ENCODE data around the gene FCN2. TPM values are rescaled to one million over a fixed set of nuclear protein-coding genes. Genes with fewer than 3 reads are reported as not detected.

Gene FCN2
- total RNA-seq, 4 donors from 2014 or later: 1.9 TPM; not detected in 3

GRCh38 chr9:134889386-134890154, 9.0 kb downstream of the FCN2 start:
- H3K9me3 ChIP-seq: peaks cover 0 to 7% (median 0%) of the 10 kb centered on the region in 4 donors
- no peaks in the 10 kb centered on the region for H3K36me3 ChIP-seq
- H3K4me3 ChIP-seq: no peak overlapping the region
- no peak for TF ChIP-seq CTCF (IDR thresholded peaks at IDR 0.05)
- no peak for TF ChIP-seq POLR2A (IDR thresholded peaks at IDR 0.05)
- no peak for TF ChIP-seq EP300 (IDR thresholded peaks at IDR 0.05)
- no peak for DNase-seq (ENCODE audit: low spot score in 2 of 2)
- no peak overlapping the region for H3K27ac ChIP-seq
- peaks cover 0 to 9% of the 10 kb centered on the region in 2 donors for H3K27me3 ChIP-seq
- 87 to 97% methylated on average over 10 of the region's 10 CpGs for WGBS, 2 donors
- no peaks in the 10 kb centered on the region for H3K4me1 ChIP-seq

- WGBS, 2 donors: 78 to 80% methylated on average over 5 of the region's 5 CpGs
Measured at GRCh38 chr9:134890155-134890495, 9.5 kb downstream of the FCN2 start.

GRCh38 chr9:134891053-134891452, 10.4 kb downstream of the FCN2 start:
- TF ChIP-seq CTCF (IDR thresholded peaks at IDR 0.05): no peak
- TF ChIP-seq EP300 (IDR thresholded peaks at IDR 0.05): no peak
- TF ChIP-seq POLR2A (IDR thresholded peaks at IDR 0.05): no peak
- Histone ChIP-seq H3K27ac (no peak overlapping the region), H3K36me3 (no peaks in the 10 kb centered on the region), H3K27me3 (peaks cover 0 to 9% of the 10 kb centered on the region in 2 donors), H3K4me1 (peaks cover 0 to 7% (median 2%) of the 10 kb centered on the region in 4 donors), H3K4me3 (no peak overlapping the region), H3K9me3 (peaks cover 0 to 14% (median 0%) of the 10 kb centered on the region in 4 donors)
- DNase-seq (ENCODE audit: low spot score in 2 of 2): no peak
- WGBS, 2 donors: 82 to 86% methylated on average over 8 of the region's 8 CpGs

More at GRCh38 chr9:134890155-134890495, 9.5 kb downstream of the FCN2 start:
- Histone ChIP-seq H3K9me3 (peaks cover 0 to 13% (median 0%) of the 10 kb centered on the region in 4 donors), H3K36me3 (no peaks in the 10 kb centered on the region), H3K27ac (no peak overlapping the region), H3K4me1 (no peaks in the 10 kb centered on the region), H3K4me3 (no peak overlapping the region), H3K27me3 (peaks cover 0 to 9% of the 10 kb centered on the region in 2 donors)
- no peak for TF ChIP-seq EP300 (IDR thresholded peaks at IDR 0.05)
- no peak for TF ChIP-seq POLR2A (IDR thresholded peaks at IDR 0.05)
- TF ChIP-seq CTCF (IDR thresholded peaks at IDR 0.05): no peak
- DNase-seq (ENCODE audit: low spot score in 2 of 2): no peak

- Histone ChIP-seq H3K4me3 (no peak overlapping the region), H3K4me1 (peaks cover 0 to 13% (median 2%) of the 10 kb centered on the region in 4 donors), H3K27me3 (peaks cover 0 to 5% of the 10 kb centered on the region in 2 donors), H3K9me3 (peaks cover 0 to 14% (median 0%) of the 10 kb centered on the region in 4 donors), H3K36me3 (no peaks in the 10 kb centered on the region), H3K27ac (no peak overlapping the region)
- no peak for DNase-seq (ENCODE audit: low spot score in 2 of 2)
- no peak for TF ChIP-seq POLR2A (IDR thresholded peaks at IDR 0.05)
- no peak for TF ChIP-seq EP300 (IDR thresholded peaks at IDR 0.05)
- TF ChIP-seq CTCF (IDR thresholded peaks at IDR 0.05): no peak
- WGBS, 2 donors: 69 to 78% methylated on average over 4 to 5 of the region's 5 CpGs
Measured at GRCh38 chr9:134891713-134892112, 11.1 kb downstream of the FCN2 start.

GRCh38 chr9:134892221-134892620, 11.6 kb downstream of the FCN2 start:
- Histone ChIP-seq H3K9me3 (peaks cover 0 to 14% (median 0%) of the 10 kb centered on the region in 4 donors), H3K36me3 (no peaks in the 10 kb centered on the region), H3K27me3 (peaks cover 0 to under 1% of the 10 kb centered on the region in 2 donors), H3K4me1 (peaks cover 0 to 18% (median 2%) of the 10 kb centered on the region in 4 donors), H3K27ac (no peak overlapping the region), H3K4me3 (no peak overlapping the region)
- no peak for DNase-seq (ENCODE audit: low spot score in 2 of 2)
- WGBS, 2 donors: 79 to 95% methylated on average over 5 to 6 of the region's 6 CpGs
- TF ChIP-seq POLR2A (IDR thresholded peaks at IDR 0.05): no peak
- TF ChIP-seq CTCF (IDR thresholded peaks at IDR 0.05): no peak
- no peak for TF ChIP-seq EP300 (IDR thresholded peaks at IDR 0.05)
